GM12873 (cell line): Measurements from ENCODE around the gene SMAGP.

Source experiments
- CTCF ChIP-seq: IDR thresholded peaks from 2 replicates; pipeline ENCODE4 v1.5.1; 2012; ENCODE audit warnings: low read depth, mild to moderate bottlenecking, moderate library complexity, low read length, control low read depth; ENCODE audit not compliant: insufficient read depth; ENCODE audit errors: missing control alignments

Gene SMAGP

DNA sequence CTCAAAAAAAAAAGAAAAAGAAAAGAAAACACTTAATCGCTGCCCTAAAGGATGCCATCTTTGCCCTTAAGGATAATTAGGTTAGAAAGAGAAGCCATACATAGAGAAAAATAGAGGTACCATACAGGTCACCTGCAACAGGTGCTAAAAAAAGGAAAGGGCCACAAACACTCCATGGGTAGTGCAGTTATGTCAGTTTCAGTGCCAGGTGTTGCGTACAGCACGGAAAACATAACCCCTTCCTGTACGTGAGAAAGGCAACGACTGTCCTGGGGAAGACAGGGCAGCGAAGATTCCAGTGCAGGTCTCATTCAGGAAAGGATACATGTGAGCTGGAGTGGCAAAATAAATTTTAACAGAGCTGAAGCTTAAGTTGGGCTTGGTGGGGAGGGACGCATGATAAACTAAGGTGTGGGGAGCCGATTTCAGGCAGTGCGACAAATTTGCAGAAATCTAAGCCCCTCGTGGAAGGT lies 32.1 kb downstream of the SMAGP start:
- no peak for TF ChIP-seq CTCF

DNA sequence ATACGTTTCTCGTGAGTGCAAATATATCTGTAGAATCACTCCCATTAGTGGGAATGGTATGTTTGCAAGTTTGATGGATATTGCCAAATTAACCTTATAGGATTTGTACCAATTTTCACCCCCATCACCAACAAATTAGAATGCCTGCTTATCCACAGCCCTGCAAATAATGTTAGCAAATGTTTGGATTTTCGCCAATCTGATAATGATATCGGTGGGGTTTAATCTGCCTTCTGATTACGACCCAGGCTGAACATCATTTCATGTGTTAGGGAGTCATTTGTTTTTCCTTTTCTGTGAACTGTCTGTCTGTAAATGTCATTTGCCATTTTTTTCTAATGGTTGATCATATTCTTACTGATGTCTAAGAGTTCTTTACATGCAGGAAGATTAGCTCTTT lies 35.7 kb downstream of the SMAGP start:
- no peak for TF ChIP-seq CTCF

- TF ChIP-seq CTCF: no peak
Measured at GRCh38 chr12:51232642-51233041, 37.6 kb downstream of the SMAGP start.

DNA sequence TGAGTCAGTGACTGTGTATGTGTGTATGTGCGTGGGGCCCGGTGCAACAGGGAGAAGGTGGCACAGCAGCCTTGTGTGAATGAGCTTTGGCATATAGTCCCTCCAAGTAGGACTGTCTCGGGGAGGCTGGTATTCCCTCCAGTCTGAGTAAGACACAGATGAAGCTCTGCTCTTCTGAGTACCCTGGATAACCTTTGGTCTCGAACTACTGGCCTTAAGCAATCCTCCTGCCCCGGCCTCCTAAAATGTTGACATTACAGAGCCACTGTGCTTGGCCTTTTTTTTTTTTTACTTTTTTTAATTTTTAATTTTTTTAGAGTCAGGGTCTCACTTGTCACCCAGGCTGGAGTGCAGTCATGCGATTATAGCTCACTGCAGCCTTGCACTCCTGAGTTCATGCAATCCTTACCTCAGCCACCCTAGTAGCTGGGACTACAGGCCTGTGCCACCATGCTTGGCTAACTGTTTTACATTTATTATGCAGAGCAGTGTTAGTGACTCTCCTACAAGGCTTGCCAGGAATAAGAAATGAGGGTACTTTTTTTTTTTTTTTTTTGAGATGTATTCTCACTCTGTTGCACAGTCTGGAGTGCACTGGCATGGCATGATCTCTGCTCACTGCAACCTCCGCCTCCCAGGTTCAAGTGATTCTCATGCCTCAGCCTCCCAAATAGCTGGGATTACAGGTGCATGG lies 41.0 kb downstream of the SMAGP start:
- no peak for TF ChIP-seq CTCF

GRCh38 chr12:51227962-51228361 lies 42.3 kb downstream of the SMAGP start:
- TF ChIP-seq CTCF: no peak

DNA sequence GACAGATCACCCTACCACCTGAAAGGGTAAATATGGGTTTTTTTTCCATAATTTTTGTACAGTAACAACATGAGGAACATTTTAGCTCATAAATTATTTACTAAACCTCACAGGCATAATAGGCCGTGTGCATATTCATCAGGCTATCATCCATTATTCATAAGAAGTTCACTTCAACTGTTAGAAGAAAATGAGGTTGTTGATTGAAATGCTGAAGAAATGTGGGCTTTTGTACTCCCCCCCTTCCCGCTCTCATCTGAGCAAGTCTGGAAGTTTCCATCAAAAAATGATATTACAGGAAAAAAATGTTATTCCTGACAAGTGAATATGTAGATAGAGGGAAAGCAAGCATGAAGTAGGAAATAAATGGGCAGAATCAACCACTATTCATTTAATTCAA lies 44.4 kb downstream of the SMAGP start:
- TF ChIP-seq CTCF: no peak

- no peak for TF ChIP-seq CTCF
Measured at GRCh38 chr12:51225234-51225633, 45.0 kb downstream of the SMAGP start.
